Gastrocnemius medialis (tissue), 4 donors: ENCODE data around the gene B3GNT8.

ENCODE experiments used
- POLR2A ChIP-seq, 2 donors: fragments of 450-650 bp; IDR thresholded peaks; one replicate each; pipeline ENCODE4 v1.6.1; 2017; ENCODE audit warnings: antibody characterized with exemption in 2 of 2, mild to moderate bottlenecking in 2 of 2, moderate library complexity in 2 of 2
- TF ChIP-seq, protein P1 (sequence below), 5 experiments: fragments of 450-650 bp in 3 of 5; fragments of 200-600 bp in 2 of 5; sonication (generic) in 2 of 5; IDR thresholded peaks in 4 of 5; conservative IDR thresholded peaks in 1 of 5; 1 replicate in 4 of 5; 2 replicates in 1 of 5; pipeline ENCODE4 v1.5.1; 2016 to 2019; ENCODE audit warnings: antibody characterized with exemption in 5 of 5, mild to moderate bottlenecking in 3 of 5, moderate library complexity in 3 of 5

DNA sequence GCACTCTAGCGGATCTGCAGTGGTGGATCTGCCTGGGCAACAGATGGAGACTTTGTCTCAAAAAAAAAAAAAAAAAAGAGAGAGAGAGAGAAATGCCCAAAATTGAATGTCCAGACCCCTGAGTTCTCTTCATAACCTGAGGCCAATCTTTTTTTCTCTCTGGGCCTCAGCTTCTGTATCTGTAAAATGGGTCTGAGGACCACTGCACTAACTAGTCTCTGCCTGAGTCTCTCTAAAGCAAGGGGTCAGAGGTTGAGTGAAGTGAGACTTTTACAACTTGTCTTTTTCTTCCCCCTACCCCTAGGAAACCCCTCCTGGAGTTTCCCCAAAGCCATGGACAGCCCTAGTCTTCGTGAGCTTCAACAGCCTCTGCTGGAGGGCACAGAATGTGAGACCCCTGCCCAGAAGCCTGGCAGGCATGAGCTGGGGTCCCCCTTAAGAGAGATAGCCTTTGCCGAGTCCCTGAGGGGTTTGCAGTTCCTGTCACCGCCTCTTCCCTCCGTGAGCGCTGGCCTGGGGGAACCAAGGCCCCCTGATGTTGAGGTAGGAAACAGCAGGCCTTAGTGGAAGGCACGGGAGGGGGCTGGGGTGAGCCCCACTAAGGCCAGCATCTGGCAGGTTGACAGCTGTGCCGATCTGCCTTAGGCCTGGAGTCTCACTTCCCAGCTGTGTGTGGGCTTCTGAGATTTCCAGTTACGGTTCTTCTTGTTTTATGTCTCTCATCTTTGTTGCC is 49.0 kb downstream of the B3GNT8 start:
- TF ChIP-seq, protein P1, sequence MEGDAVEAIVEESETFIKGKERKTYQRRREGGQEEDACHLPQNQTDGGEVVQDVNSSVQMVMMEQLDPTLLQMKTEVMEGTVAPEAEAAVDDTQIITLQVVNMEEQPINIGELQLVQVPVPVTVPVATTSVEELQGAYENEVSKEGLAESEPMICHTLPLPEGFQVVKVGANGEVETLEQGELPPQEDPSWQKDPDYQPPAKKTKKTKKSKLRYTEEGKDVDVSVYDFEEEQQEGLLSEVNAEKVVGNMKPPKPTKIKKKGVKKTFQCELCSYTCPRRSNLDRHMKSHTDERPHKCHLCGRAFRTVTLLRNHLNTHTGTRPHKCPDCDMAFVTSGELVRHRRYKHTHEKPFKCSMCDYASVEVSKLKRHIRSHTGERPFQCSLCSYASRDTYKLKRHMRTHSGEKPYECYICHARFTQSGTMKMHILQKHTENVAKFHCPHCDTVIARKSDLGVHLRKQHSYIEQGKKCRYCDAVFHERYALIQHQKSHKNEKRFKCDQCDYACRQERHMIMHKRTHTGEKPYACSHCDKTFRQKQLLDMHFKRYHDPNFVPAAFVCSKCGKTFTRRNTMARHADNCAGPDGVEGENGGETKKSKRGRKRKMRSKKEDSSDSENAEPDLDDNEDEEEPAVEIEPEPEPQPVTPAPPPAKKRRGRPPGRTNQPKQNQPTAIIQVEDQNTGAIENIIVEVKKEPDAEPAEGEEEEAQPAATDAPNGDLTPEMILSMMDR (IDR thresholded peaks at IDR 0.05 in 4 of 5, conservative IDR thresholded peaks at IDR 0.05 in 1 of 5), result no peak
- TF ChIP-seq POLR2A (IDR thresholded peaks at IDR 0.05), result no peak
